NCI-H187 (cell line): ENCODE measurements around the gene MGLL.

Source experiments
- DNase-seq, 2 experiments: peaks; one replicate each; lab custom pipeline; 2025; lab: John Stamatoyannopoulos, UW

MGLL gene

GRCh38 chr3:127814325-127814781 lies 8.0 kb downstream of the MGLL start:
- no peak for DNase-seq

GRCh38 chr3:127812151-127812550 lies 10.2 kb downstream of the MGLL start:
- no peak for DNase-seq

GRCh38 chr3:127811717-127812116 lies 10.6 kb downstream of the MGLL start:
- no peak for DNase-seq

- no peak for DNase-seq
Observed at GRCh38 chr3:127809611-127810010, 12.7 kb downstream of the MGLL start.

GRCh38 chr3:127809211-127809610 lies 13.1 kb downstream of the MGLL start:
- DNase-seq, result no peak

- no peak for DNase-seq
Observed at GRCh38 chr3:127808197-127808596, 14.1 kb downstream of the MGLL start.

- DNase-seq, result no peak
Observed at GRCh38 chr3:127805026-127805753, 17.1 kb downstream of the MGLL start.

- DNase-seq, result no peak
Observed at GRCh38 chr3:127804141-127804540, 18.2 kb downstream of the MGLL start.

- no peak for DNase-seq
Observed at GRCh38 chr3:127803619-127804018, 18.7 kb downstream of the MGLL start.

GRCh38 chr3:127802606-127803005 lies 19.7 kb downstream of the MGLL start:
- no peak for DNase-seq

GRCh38 chr3:127801731-127802313 lies 20.5 kb downstream of the MGLL start:
- no peak for DNase-seq

GRCh38 chr3:127800508-127800907 lies 21.8 kb downstream of the MGLL start:
- DNase-seq, result no peak

- DNase-seq, result no peak
Observed at GRCh38 chr3:127799476-127800222, 22.7 kb downstream of the MGLL start.

GRCh38 chr3:127798716-127799115 lies 23.6 kb downstream of the MGLL start:
- no peak for DNase-seq

GRCh38 chr3:127796831-127797150 lies 25.5 kb downstream of the MGLL start:
- peak; percentile 92 to 97 for DNase-seq

- peak; percentile 92 to 97 for DNase-seq
Observed at GRCh38 chr3:127796045-127796830, 26.1 kb downstream of the MGLL start.

- DNase-seq, result no peak
Observed at GRCh38 chr3:127794972-127795371, 27.3 kb downstream of the MGLL start.

GRCh38 chr3:127794402-127794801 lies 27.9 kb downstream of the MGLL start:
- DNase-seq, result no peak

GRCh38 chr3:127792541-127793292 lies 29.6 kb downstream of the MGLL start:
- no peak for DNase-seq

- DNase-seq, result peak in 1 of 2 experiments; percentile 42
Observed at GRCh38 chr3:127791221-127791913, 30.9 kb downstream of the MGLL start.

GRCh38 chr3:127790882-127791183 lies 31.5 kb downstream of the MGLL start:
- DNase-seq, result no peak
